Measurements from ENCODE around the gene LHX2. TPM values are rescaled to one million over a fixed set of nuclear protein-coding genes. Genes with fewer than 3 reads are reported as not detected.
A peak's percentile ranks its signal among the peaks of the same experiment; 100 is the strongest.

The LHX2 gene
- polyA plus RNA-seq, 6 donors from 2014 or later: 0.27 TPM; not detected in 5

DNA sequence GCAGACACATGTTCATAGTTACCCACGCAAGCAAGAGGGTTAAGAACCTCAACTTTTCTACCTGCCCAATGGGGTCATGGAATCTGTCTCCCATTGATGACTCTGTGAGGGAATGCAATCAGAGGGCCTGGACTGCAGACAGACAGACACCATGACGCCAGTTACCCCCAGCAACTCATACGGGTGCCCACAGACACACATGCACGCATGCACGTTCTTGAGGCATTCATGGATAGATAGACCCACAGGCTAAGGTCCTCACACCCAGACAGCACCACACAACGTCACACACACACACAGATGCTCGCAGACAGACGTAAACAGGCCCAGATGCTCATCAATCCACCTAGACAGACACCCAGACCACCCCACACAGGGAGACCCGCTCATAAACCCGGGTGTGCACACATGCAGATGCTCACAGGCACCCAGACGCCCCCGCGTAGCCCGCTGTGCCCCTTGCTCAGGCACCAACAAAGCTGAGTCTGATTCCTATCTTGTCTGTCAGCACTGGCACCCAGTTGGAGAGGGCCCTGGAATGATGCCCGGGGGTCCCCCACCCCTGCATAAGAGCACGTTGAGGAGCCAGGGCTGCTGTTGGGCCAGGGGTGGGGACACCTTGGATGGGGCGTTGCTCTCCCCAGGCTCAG, 23.6 kb downstream of the LHX2 start:
- peaks cover 2 to 11% (median 10%) of the 10 kb centered on the region in 3 donors for H3K4me1 Mint-ChIP-seq
- H3K36me3 Mint-ChIP-seq: peaks cover 0 to 8% of the 10 kb centered on the region in 2 donors
- ATAC-seq (ENCODE audit: low read depth in 2 of 2) (no peak), DNase-seq (no peak)
- peak overlapping the region in 3 of 6 donors; percentile 62 to 82 (median 75) for H3K27ac Mint-ChIP-seq
- H3K27me3 Mint-ChIP-seq: peaks cover 59 to 88% (median 80%) of the 10 kb centered on the region in 3 donors
- H3K9me3 Mint-ChIP-seq: peaks cover 0 to 6% (median 2%) of the 10 kb centered on the region in 7 donors
- H3K4me3 Mint-ChIP-seq: no peak overlapping the region

DNA sequence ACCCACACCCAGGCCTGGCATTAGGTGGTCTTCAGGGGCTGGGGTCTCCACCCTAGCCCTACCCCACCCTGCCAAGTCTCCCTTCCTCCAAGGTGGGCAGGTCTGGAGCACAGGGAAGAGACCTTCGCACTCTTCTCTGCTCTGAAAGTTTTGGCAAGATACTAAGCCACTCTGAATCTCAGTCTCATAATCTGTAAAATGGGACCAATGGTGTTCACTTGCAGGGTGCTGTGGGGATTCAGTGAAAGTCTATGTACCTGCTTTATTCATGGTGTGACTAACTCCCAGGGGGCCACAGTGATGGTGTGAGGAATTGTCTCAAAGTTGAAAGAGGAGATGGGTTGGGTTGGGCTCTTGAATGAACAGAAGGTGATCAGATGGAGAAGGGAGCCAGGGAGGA, 25.0 kb downstream of the LHX2 start:
- peaks cover 10 to 21% (median 11%) of the 10 kb centered on the region in 3 donors for H3K4me1 Mint-ChIP-seq
- DNase-seq: no peak
- no peak overlapping the region for H3K27ac Mint-ChIP-seq
- no peak for ATAC-seq (ENCODE audit: low read depth in 2 of 2)
- peaks cover 57 to 85% (median 75%) of the 10 kb centered on the region in 3 donors for H3K27me3 Mint-ChIP-seq
- H3K36me3 Mint-ChIP-seq: peaks cover 0 to 8% of the 10 kb centered on the region in 2 donors
- peaks cover 0 to 6% (median 2%) of the 10 kb centered on the region in 7 donors for H3K9me3 Mint-ChIP-seq
- H3K4me3 Mint-ChIP-seq: no peak overlapping the region

DNA sequence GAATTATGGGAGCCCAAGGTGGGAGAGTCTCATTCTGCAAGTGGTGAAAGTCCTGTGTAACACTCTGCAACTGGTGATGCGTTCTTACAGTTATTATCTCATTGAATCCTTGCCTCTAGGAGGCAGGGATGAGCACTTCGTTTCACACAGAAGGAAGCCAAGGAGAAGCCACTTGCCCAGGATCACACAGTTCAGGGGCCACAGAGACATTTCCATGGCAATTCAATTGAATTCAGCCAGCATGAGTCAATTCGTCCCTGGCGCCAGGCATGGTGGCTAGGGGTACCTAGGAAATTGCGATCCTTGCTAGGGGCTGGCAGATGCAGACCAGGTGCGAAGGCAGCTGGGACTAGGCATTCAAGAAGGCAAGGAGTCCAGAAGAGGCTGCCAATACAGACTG, 26.2 kb downstream of the LHX2 start:
- Mint-ChIP-seq H3K27ac (peak overlapping the region in 1 of 6 donors; percentile 25), H3K9me3 (peaks cover 0 to 6% (median 2%) of the 10 kb centered on the region in 7 donors), H3K4me1 (peaks cover 13 to 25% (median 13%) of the 10 kb centered on the region in 3 donors), H3K36me3 (peaks cover 0 to 8% of the 10 kb centered on the region in 2 donors), H3K27me3 (peaks cover 53 to 87% (median 69%) of the 10 kb centered on the region in 3 donors), H3K4me3 (peak overlapping the region in 1 of 8 donors; percentile 75)
- DNase-seq: no peak
- no peak for ATAC-seq (ENCODE audit: low read depth in 2 of 2)

DNA sequence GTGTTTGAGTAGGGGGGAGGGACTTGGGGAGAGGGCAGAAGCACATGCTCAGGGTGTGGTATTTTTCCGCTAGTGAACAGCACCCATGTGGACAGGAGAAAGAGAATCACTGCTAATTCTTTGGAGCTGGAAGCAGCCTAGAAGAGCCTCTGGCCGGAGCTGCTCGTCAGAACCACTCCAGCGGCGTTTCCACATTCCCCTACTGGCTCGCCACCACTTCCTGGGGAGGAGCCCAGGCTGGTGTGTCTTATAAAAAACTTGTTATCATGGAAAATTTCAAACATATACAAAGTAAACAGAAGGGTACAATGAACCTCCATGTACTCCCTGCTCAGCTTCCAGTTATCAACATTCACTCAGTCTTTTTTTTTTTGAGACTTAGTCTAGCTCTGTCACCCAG, 26.7 kb downstream of the LHX2 start:
- Mint-ChIP-seq H3K27me3 (peaks cover 51 to 87% (median 64%) of the 10 kb centered on the region in 3 donors), H3K4me3 (peak overlapping the region in 2 of 8 donors; percentile 55 to 75)

DNA sequence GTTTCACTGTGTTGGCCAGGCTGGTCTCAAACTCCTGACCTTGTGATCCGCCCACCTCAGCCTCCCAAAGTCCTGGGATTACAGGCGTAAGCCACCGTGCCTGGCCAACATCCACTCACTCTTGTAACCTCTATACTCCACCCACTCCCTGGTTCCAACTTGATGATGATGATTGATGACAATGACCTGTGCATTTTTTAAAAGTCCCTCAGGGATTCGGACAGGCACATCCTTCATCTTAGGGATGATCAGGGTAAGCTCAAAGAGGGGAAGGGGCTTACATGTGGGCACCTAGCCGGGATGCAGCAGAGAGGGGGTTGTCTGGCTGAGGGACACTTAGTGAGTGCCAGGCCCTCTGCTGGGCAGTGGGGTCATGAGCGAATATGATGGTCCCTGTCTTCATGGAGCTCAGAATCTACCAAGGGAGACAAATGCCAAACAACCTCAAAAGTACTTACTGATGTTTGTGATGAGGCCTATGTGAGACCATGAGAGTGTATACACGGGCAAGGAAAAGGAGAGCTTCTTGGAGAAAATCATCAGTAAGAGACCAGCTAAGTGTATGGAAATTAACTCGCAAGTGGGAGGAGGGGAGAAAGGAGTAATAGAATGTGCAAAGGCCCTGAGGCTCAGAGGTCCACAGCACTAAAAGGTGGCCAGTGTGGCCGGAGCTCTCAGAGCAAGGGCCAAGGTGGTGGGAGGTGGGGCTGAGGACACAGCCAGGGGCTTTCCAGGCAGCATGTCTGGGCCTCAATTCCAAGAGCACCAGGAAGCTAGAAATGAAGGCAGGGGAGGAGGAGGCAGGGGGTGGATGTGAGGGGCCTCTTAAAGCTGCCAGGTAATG, 27.4 kb downstream of the LHX2 start:
- DNase-seq (no peak), ATAC-seq (ENCODE audit: low read depth in 2 of 2) (no peak)
- Mint-ChIP-seq H3K27ac (peak overlapping the region in 2 of 6 donors; percentile 0 to 51), H3K4me1 (peaks cover 13 to 25% (median 13%) of the 10 kb centered on the region in 3 donors), H3K27me3 (peaks cover 44 to 87% (median 60%) of the 10 kb centered on the region in 3 donors), H3K9me3 (peaks cover 0 to 6% (median 2%) of the 10 kb centered on the region in 7 donors), H3K4me3 (no peak overlapping the region), H3K36me3 (peaks cover 0 to 8% of the 10 kb centered on the region in 2 donors)

More for the DNA sequence above, 26.7 kb downstream of the LHX2 start:
- H3K27ac Mint-ChIP-seq: no peak overlapping the region
- peaks cover 13 to 25% (median 13%) of the 10 kb centered on the region in 3 donors for H3K4me1 Mint-ChIP-seq
- peaks cover 0 to 6% (median 2%) of the 10 kb centered on the region in 7 donors for H3K9me3 Mint-ChIP-seq
- DNase-seq (no peak), ATAC-seq (ENCODE audit: low read depth in 2 of 2) (no peak)
- H3K36me3 Mint-ChIP-seq: peaks cover 0 to 8% of the 10 kb centered on the region in 2 donors

DNA sequence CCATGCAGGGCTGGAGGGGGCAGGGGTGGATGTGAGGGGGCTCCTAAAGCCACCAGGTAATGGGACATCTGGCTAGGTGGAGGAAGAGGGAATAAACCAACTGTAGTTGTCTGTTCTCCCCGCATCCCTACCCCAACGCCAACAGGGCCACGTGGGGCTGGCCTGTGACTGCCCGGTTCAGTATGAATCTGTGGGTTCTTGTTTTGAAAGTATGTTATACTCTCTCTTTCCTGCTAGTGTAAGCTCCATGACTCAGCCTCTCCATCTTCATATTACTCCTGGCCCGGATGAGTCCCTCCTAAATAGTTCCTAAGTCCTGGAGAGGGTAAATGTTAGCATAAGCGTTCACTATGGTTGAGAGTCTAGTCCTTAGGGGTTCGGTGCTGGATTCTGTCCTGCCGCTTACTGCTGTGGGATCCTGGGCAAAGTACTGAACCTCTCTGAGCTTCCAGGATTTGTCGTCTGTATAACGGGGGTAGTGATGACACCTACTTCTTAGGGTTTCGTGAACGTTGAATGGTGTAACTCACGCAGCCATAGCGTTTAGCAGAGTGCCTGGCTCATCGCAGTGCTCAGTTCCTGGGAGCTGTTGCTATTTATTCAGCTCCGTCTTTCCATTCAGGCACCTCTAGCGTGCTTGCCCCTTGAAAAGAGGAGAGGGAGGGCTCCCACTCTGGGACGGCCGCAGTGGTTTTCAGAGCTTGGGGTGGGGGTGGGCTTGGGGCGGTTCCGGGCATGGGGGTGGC, 28.8 kb downstream of the LHX2 start:
- Mint-ChIP-seq H3K27me3 (peaks cover 44 to 89% (median 59%) of the 10 kb centered on the region in 3 donors), H3K36me3 (peaks cover 0 to 6% of the 10 kb centered on the region in 2 donors), H3K27ac (peak overlapping the region in 1 of 6 donors; percentile 13), H3K4me3 (peak overlapping the region; percentile 29 to 84 (median 48)), H3K4me1 (peaks cover 13 to 25% (median 13%) of the 10 kb centered on the region in 3 donors), H3K9me3 (peaks cover 0 to 6% (median 2%) of the 10 kb centered on the region in 7 donors)
- peak; percentile 31 to 44 for ATAC-seq (ENCODE audit: low read depth in 2 of 2)
- DNase-seq: no peak

DNA sequence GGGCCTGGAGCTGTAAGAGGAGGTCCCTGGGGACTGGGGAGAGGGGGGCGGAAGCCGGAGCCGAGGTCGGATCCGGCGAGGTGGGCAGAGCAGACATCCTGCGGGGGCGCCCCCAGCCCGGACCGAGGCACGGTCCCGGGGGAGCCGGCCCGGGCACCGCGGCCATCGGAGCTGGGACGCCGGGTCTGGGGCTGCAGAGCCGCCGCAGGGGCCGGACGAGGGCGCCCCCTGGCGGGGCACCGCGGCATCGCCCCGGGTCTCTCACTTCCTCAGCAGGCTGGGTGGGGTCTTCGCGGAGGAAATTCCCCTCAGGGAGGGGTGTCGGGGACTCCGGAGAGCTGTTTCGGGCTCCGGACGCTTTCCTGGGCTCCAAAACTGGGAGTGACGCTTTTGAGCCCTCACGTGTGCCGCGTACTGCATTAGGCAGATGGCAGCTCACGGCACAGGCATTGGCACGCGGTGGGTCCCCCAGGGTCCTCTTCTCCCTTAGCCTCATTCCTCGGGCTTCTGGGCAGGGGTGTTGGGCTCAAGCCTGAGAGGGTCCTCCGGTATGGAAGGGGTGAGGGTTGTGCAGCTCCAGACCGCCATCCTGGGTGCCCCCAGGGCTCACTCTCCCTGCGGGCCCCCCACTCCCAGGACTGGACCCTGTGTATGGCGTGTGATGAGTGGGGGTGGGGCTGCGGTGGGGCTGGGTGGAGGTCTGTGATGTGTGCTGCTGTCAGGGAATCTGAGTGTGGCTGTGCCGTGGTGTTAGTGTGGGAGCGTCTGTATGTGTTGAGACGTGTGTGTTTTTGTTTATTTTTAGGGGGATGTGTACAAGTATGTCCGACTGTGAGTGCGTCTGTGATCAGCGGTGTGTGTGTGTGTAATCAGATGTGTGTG, 29.6 kb downstream of the LHX2 start:
- Mint-ChIP-seq H3K4me1 (peaks cover 9 to 26% (median 13%) of the 10 kb centered on the region in 3 donors), H3K27me3 (peaks cover 41 to 86% (median 55%) of the 10 kb centered on the region in 3 donors), H3K36me3 (no peaks in the 10 kb centered on the region), H3K27ac (peak overlapping the region in 3 of 6 donors; percentile 0 to 60 (median 16)), H3K9me3 (peaks cover 0 to 6% (median 2%) of the 10 kb centered on the region in 7 donors), H3K4me3 (peak overlapping the region; percentile 57 to 86 (median 75))
- peak; percentile 58 to 59 for ATAC-seq (ENCODE audit: low read depth in 2 of 2)
- peak; percentile 46 for DNase-seq

DNA sequence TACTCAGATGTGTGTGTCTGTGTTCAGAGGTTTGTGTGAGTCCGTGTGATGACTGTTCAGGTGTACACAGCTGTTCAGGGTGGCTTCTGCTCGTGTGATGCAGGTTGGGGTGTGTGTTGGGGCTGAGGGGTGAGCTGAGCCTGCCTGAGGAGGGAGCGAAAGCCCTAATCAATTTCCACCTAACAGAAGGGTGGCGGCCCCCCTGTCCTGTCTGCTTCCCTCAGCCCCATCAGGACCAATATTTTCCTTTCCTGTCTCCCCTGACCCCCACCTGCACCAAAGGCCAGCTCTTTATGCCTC, 30.2 kb downstream of the LHX2 start:
- Mint-ChIP-seq H3K4me1 (peaks cover 9 to 30% (median 16%) of the 10 kb centered on the region in 3 donors), H3K27ac (peak overlapping the region in 2 of 6 donors; percentile 0 to 60), H3K4me3 (peak overlapping the region in 5 of 8 donors; percentile 57 to 86 (median 76)), H3K36me3 (no peaks in the 10 kb centered on the region), H3K27me3 (peaks cover 43 to 88% (median 56%) of the 10 kb centered on the region in 3 donors), H3K9me3 (peaks cover 0 to 5% (median 2%) of the 10 kb centered on the region in 7 donors)
- ATAC-seq (ENCODE audit: low read depth in 2 of 2): no peak
- no peak for DNase-seq

DNA sequence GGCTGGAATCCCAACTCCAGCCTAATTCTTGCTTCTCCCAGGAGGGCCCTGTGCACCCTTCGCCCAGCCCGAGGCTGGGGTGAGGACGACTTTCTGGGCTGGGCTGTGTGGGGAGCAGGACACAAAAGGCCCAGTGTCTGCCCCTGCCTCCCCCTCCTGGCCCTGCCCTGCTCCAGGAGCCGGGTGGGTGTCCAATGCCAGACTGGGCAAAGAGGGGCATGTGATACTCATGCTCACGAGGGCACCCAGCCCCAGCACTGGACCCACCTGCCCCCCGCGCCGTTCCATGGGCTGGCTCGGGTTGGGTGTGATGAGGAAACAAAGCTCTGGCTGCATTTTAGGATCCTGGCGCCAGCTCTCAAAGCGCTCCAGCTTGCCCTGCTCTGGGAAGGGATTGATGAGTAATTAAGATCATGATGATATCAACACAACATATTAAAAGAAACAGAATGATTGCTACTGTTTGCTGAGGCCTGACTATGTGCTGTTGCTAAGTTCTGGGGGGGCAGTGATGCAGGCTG, 30.7 kb downstream of the LHX2 start:
- peaks cover 46 to 88% (median 56%) of the 10 kb centered on the region in 3 donors for H3K27me3 Mint-ChIP-seq
- H3K4me3 Mint-ChIP-seq: peak overlapping the region in 5 of 8 donors; percentile 41 to 86 (median 62)
- DNase-seq (no peak), ATAC-seq (ENCODE audit: low read depth in 2 of 2) (no peak)
- H3K9me3 Mint-ChIP-seq: peaks cover 0 to 5% (median 2%) of the 10 kb centered on the region in 7 donors
- peak overlapping the region in 1 of 6 donors; percentile 72 for H3K27ac Mint-ChIP-seq
- H3K36me3 Mint-ChIP-seq: no peaks in the 10 kb centered on the region
- H3K4me1 Mint-ChIP-seq: peaks cover 9 to 30% (median 16%) of the 10 kb centered on the region in 3 donors

DNA sequence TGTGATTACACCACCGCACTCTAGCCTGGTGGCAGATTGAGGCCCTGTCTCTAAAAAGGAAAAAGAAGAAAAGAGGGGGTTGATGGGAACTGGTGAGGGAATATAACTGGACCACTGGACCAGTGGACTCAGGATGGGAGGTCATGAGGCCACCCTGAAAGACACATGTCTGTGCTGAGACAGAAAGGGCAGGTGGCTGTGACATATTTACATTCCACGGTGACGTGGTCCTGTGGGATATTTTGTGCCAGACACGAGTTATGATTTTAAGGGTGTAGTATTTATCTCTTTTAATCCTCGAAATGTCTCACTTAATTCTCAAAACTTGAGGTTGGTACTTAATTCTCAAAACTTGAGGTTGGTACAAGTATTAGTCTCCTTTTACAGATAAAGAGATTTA, 32.9 kb downstream of the LHX2 start:
- no peaks in the 10 kb centered on the region for H3K36me3 Mint-ChIP-seq
- peaks cover 60 to 88% (median 61%) of the 10 kb centered on the region in 3 donors for H3K27me3 Mint-ChIP-seq
- ATAC-seq (ENCODE audit: low read depth in 2 of 2) (no peak), DNase-seq (no peak)
- peaks cover 9 to 23% (median 16%) of the 10 kb centered on the region in 3 donors for H3K4me1 Mint-ChIP-seq
- H3K4me3 Mint-ChIP-seq: peak overlapping the region in 1 of 8 donors; percentile 20
- no peak overlapping the region for H3K27ac Mint-ChIP-seq
- peaks cover 0 to 5% (median 0%) of the 10 kb centered on the region in 7 donors for H3K9me3 Mint-ChIP-seq

DNA sequence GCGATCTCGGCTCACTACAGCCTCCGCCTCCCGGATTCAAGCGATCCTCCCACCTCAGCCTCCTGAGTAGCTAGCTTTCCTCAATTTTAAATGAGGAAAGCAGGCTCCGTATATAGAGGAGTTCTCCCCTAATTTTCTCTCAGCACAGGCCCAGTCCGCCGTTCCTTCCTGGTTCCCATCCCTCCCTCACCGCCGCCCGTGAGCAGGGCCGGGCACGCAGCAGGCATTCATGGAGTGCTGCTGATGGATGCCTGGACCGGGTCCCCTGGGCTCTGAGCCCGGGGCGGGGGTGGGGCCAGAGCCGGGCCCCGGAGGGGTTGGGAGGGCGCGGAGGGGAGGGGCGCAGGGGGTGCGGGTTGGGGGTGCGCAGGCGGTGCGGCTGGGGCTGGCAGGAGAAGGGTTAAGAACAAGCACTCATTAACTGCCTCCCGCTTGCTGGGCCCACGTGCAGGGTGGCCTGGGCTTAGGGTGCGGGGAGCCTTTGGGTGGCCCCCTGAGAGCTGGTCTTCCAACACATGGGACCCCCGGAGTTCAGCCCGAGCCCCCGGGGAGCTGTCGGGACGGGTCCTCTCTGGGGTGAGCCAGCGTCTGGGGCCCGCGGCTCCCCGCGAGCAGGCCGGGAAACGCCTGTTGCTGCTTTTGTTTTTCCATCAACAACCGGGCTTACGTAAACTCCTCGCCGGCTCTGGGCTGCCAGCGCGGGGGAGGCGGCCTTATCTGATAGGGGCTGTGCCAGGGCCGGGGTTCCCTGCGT, 33.7 kb downstream of the LHX2 start:
- ATAC-seq (ENCODE audit: low read depth in 2 of 2): no peak
- H3K36me3 Mint-ChIP-seq: no peaks in the 10 kb centered on the region
- H3K4me1 Mint-ChIP-seq: peaks cover 9 to 18% (median 14%) of the 10 kb centered on the region in 3 donors
- H3K4me3 Mint-ChIP-seq: peak overlapping the region in 2 of 8 donors; percentile 49 to 56
- H3K27ac Mint-ChIP-seq: no peak overlapping the region
- H3K9me3 Mint-ChIP-seq: peaks cover 0 to 2% (median 0%) of the 10 kb centered on the region in 7 donors
- H3K27me3 Mint-ChIP-seq: peaks cover 63 to 85% (median 63%) of the 10 kb centered on the region in 3 donors
- DNase-seq: no peak
